ENCODE results near the gene C7orf57.

Gene C7orf57

GRCh38 chr7:48087349-48087748 is 52.0 kb downstream of the C7orf57 start:
- no peak for DNase-seq

- no peak for DNase-seq
Observed at GRCh38 chr7:48088559-48089045, 53.3 kb downstream of the C7orf57 start.

GRCh38 chr7:48089046-48090003 is 54.0 kb downstream of the C7orf57 start, which contains the start of gene UPP1:
Gene UPP1 (plus strand): TSS chr7:48089265. CDS start chr7:48094784, 5,519 bp downstream.
- peak; percentile 9 for DNase-seq

GRCh38 chr7:48090095-48090805 is 54.9 kb downstream of the C7orf57 start:
- no peak for DNase-seq

GRCh38 chr7:48091506-48092433 is 56.4 kb downstream of the C7orf57 start:
- no peak for DNase-seq

GRCh38 chr7:48094861-48095293 is 59.5 kb downstream of the C7orf57 start:
- no peak for DNase-seq

- DNase-seq, result no peak
Observed at GRCh38 chr7:48096273-48096672, 60.9 kb downstream of the C7orf57 start.

GRCh38 chr7:48097521-48098231 is 62.3 kb downstream of the C7orf57 start:
- DNase-seq, result no peak

- no peak for DNase-seq
Observed at GRCh38 chr7:48098846-48099245, 63.5 kb downstream of the C7orf57 start.

- DNase-seq, result no peak
Observed at GRCh38 chr7:48099781-48100180, 64.4 kb downstream of the C7orf57 start.

- DNase-seq, result no peak
Observed at GRCh38 chr7:48101352-48101751, 66.0 kb downstream of the C7orf57 start.

- no peak for DNase-seq
Observed at GRCh38 chr7:48101968-48102367, 66.6 kb downstream of the C7orf57 start.

GRCh38 chr7:48102530-48102929 is 67.2 kb downstream of the C7orf57 start:
- DNase-seq, result no peak

GRCh38 chr7:48105045-48105444 is 69.7 kb downstream of the C7orf57 start:
- DNase-seq, result no peak

- no peak for DNase-seq
Observed at GRCh38 chr7:48106906-48107659, 71.7 kb downstream of the C7orf57 start.

GRCh38 chr7:48107926-48108472 is 72.7 kb downstream of the C7orf57 start:
- DNase-seq, result no peak

- no peak for DNase-seq
Observed at GRCh38 chr7:48108959-48109847, 73.9 kb downstream of the C7orf57 start.

GRCh38 chr7:48109848-48110663 is 74.7 kb downstream of the C7orf57 start:
- DNase-seq, result no peak

- no peak for DNase-seq
Observed at GRCh38 chr7:48110868-48111267, 75.5 kb downstream of the C7orf57 start.

All from NCI-H1417 treated with DMSO at 0.1 percent for 48 hours (cell line).